T-helper 2 cell treated with Interferon-gamma antibody and Interleukin-4, amounts not matched to agents 5 μg/mL and 100 μg/mL, for 36 hours (primary cell): ENCODE results near the gene GRM4.

ENCODE experiments used
- DNase-seq: peaks from one replicate; pipeline ENCODE4 v3.0.0; 2021; ENCODE audit warnings: low spot score
- H3K27ac Mint-ChIP-seq: one replicate; pipeline ENCODE4 v1.8.0; 2021; ENCODE audit warnings: mild to moderate bottlenecking, mixed read lengths
- H3K27me3 Mint-ChIP-seq: one replicate; pipeline ENCODE4 v1.8.0; 2021; ENCODE audit warnings: low read depth, mixed read lengths
- H3K36me3 Mint-ChIP-seq: one replicate; pipeline ENCODE4 v1.8.0; 2021; ENCODE audit warnings: low read depth, mixed read lengths
- H3K4me1 Mint-ChIP-seq: one replicate; pipeline ENCODE4 v1.8.0; 2021; ENCODE audit warnings: low read depth, mixed read lengths
- H3K4me3 Mint-ChIP-seq: one replicate; pipeline ENCODE4 v1.8.0; 2022; ENCODE audit warnings: mild to moderate bottlenecking, moderate library complexity, mixed read lengths
- H3K9me3 Mint-ChIP-seq: one replicate; pipeline ENCODE4 v1.8.0; 2021; ENCODE audit warnings: mixed read lengths

The GRM4 gene

GRCh38 chr6:34084591-34085290 lies 61.1 kb downstream of the GRM4 start:
- H3K27me3 Mint-ChIP-seq = no peaks in the 10 kb centered on the region
- H3K9me3 Mint-ChIP-seq = no peaks in the 10 kb centered on the region
- H3K27ac Mint-ChIP-seq = no peak overlapping the region
- H3K36me3 Mint-ChIP-seq = no peaks in the 10 kb centered on the region
- no peak for DNase-seq
- no peaks in the 10 kb centered on the region for H3K4me1 Mint-ChIP-seq
- no peak overlapping the region for H3K4me3 Mint-ChIP-seq

GRCh38 chr6:34082864-34083626 lies 62.8 kb downstream of the GRM4 start:
- no peaks in the 10 kb centered on the region for H3K9me3 Mint-ChIP-seq
- no peak overlapping the region for H3K27ac Mint-ChIP-seq
- DNase-seq = no peak
- no peaks in the 10 kb centered on the region for H3K27me3 Mint-ChIP-seq
- no peaks in the 10 kb centered on the region for H3K36me3 Mint-ChIP-seq
- no peak overlapping the region for H3K4me3 Mint-ChIP-seq
- no peaks in the 10 kb centered on the region for H3K4me1 Mint-ChIP-seq

GRCh38 chr6:34082348-34082747 lies 63.5 kb downstream of the GRM4 start:
- H3K27me3 Mint-ChIP-seq = no peaks in the 10 kb centered on the region

GRCh38 chr6:34080357-34080756 lies 65.5 kb downstream of the GRM4 start:
- no peak overlapping the region for H3K27ac Mint-ChIP-seq
- no peaks in the 10 kb centered on the region for H3K36me3 Mint-ChIP-seq
- no peaks in the 10 kb centered on the region for H3K9me3 Mint-ChIP-seq
- H3K4me1 Mint-ChIP-seq = no peaks in the 10 kb centered on the region
- DNase-seq = no peak
- no peak overlapping the region for H3K4me3 Mint-ChIP-seq
- H3K27me3 Mint-ChIP-seq = no peaks in the 10 kb centered on the region

More at GRCh38 chr6:34082348-34082747, 63.5 kb downstream of the GRM4 start:
- Mint-ChIP-seq H3K36me3 (no peaks in the 10 kb centered on the region), H3K4me1 (no peaks in the 10 kb centered on the region), H3K9me3 (no peaks in the 10 kb centered on the region), H3K4me3 (no peak overlapping the region), H3K27ac (no peak overlapping the region)
- no peak for DNase-seq

- no peaks in the 10 kb centered on the region for H3K36me3 Mint-ChIP-seq
- H3K4me3 Mint-ChIP-seq = no peak overlapping the region
- H3K27me3 Mint-ChIP-seq = no peaks in the 10 kb centered on the region
- H3K27ac Mint-ChIP-seq = no peak overlapping the region
- no peaks in the 10 kb centered on the region for H3K4me1 Mint-ChIP-seq
- no peak for DNase-seq
- no peaks in the 10 kb centered on the region for H3K9me3 Mint-ChIP-seq
Measured at GRCh38 chr6:34079899-34080298, 66.0 kb downstream of the GRM4 start.

- Mint-ChIP-seq H3K4me1 (no peaks in the 10 kb centered on the region), H3K36me3 (no peaks in the 10 kb centered on the region), H3K27ac (no peak overlapping the region), H3K4me3 (no peak overlapping the region), H3K27me3 (no peaks in the 10 kb centered on the region), H3K9me3 (no peaks in the 10 kb centered on the region)
- no peak for DNase-seq
Measured at GRCh38 chr6:34075906-34076305, 70.0 kb downstream of the GRM4 start.

- H3K9me3 Mint-ChIP-seq = no peaks in the 10 kb centered on the region
- H3K36me3 Mint-ChIP-seq = no peaks in the 10 kb centered on the region
- no peak for DNase-seq
- H3K4me1 Mint-ChIP-seq = no peaks in the 10 kb centered on the region
- H3K4me3 Mint-ChIP-seq = no peak overlapping the region
- no peaks in the 10 kb centered on the region for H3K27me3 Mint-ChIP-seq
- H3K27ac Mint-ChIP-seq = no peak overlapping the region
Measured at GRCh38 chr6:34074064-34074742, 71.7 kb downstream of the GRM4 start.

- H3K36me3 Mint-ChIP-seq = no peaks in the 10 kb centered on the region
- DNase-seq = no peak
- H3K4me1 Mint-ChIP-seq = no peaks in the 10 kb centered on the region
- H3K27me3 Mint-ChIP-seq = no peaks in the 10 kb centered on the region
- no peaks in the 10 kb centered on the region for H3K9me3 Mint-ChIP-seq
- no peak overlapping the region for H3K4me3 Mint-ChIP-seq
- H3K27ac Mint-ChIP-seq = no peak overlapping the region
Measured at GRCh38 chr6:34073540-34073939, 72.3 kb downstream of the GRM4 start.

- H3K4me3 Mint-ChIP-seq = no peak overlapping the region
- H3K4me1 Mint-ChIP-seq = no peaks in the 10 kb centered on the region
- H3K36me3 Mint-ChIP-seq = no peaks in the 10 kb centered on the region
- no peaks in the 10 kb centered on the region for H3K27me3 Mint-ChIP-seq
- no peak overlapping the region for H3K27ac Mint-ChIP-seq
- DNase-seq = no peak
- H3K9me3 Mint-ChIP-seq = no peaks in the 10 kb centered on the region
Measured at GRCh38 chr6:34072727-34073126, 73.2 kb downstream of the GRM4 start.

GRCh38 chr6:34071884-34072379 lies 74.0 kb downstream of the GRM4 start:
- Mint-ChIP-seq H3K4me1 (no peaks in the 10 kb centered on the region), H3K36me3 (no peaks in the 10 kb centered on the region), H3K4me3 (no peak overlapping the region), H3K27ac (no peak overlapping the region), H3K9me3 (no peaks in the 10 kb centered on the region), H3K27me3 (no peaks in the 10 kb centered on the region)
- no peak for DNase-seq

- no peaks in the 10 kb centered on the region for H3K36me3 Mint-ChIP-seq
- H3K4me3 Mint-ChIP-seq = no peak overlapping the region
- DNase-seq = no peak
- no peaks in the 10 kb centered on the region for H3K4me1 Mint-ChIP-seq
- H3K27ac Mint-ChIP-seq = no peak overlapping the region
- no peaks in the 10 kb centered on the region for H3K9me3 Mint-ChIP-seq
- H3K27me3 Mint-ChIP-seq = no peaks in the 10 kb centered on the region
Measured at GRCh38 chr6:34071136-34071883, 74.6 kb downstream of the GRM4 start.

GRCh38 chr6:34070315-34071135 lies 75.4 kb downstream of the GRM4 start:
- no peak overlapping the region for H3K27ac Mint-ChIP-seq
- DNase-seq = no peak
- no peaks in the 10 kb centered on the region for H3K27me3 Mint-ChIP-seq
- H3K9me3 Mint-ChIP-seq = no peaks in the 10 kb centered on the region
- H3K4me1 Mint-ChIP-seq = no peaks in the 10 kb centered on the region
- H3K4me3 Mint-ChIP-seq = no peak overlapping the region
- no peaks in the 10 kb centered on the region for H3K36me3 Mint-ChIP-seq

GRCh38 chr6:34068462-34069044 lies 77.3 kb downstream of the GRM4 start:
- Mint-ChIP-seq H3K27ac (no peak overlapping the region), H3K27me3 (no peaks in the 10 kb centered on the region), H3K9me3 (no peaks in the 10 kb centered on the region), H3K4me3 (no peak overlapping the region), H3K36me3 (no peaks in the 10 kb centered on the region), H3K4me1 (no peaks in the 10 kb centered on the region)
- DNase-seq = no peak
